GM19467 (cell line): ENCODE measurements around the gene FHDC1.

Experiments
- ATAC-seq: cut with Tn5 transposase; IDR thresholded peaks from one replicate; pipeline ENCODE4 v1.9.1; 2021; ENCODE audit warnings: mild to moderate bottlenecking, moderate library complexity; ENCODE audit not compliant: unreplicated experiment

FHDC1 gene

DNA sequence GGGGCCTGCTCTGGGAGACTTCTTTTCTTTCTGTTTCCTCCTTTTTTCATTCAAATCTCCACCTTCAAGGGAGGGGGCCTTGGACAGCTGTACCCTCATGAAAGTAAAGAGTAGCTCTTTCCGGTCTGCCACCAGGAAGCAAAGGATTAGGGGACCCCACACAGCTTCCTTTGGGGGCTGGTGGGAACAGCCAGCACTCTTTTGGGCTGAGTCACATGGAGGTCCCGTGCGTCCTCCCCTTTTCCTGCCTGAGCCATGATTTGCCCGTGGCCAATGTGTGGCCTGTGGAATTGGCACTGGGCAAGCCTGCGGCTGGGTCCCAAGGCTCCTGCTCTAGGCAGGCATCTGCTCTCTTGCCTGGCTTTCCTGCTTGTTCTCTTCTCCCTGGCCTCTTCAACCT lies 65.5 kb downstream of the FHDC1 start:
- ATAC-seq: no peak

DNA sequence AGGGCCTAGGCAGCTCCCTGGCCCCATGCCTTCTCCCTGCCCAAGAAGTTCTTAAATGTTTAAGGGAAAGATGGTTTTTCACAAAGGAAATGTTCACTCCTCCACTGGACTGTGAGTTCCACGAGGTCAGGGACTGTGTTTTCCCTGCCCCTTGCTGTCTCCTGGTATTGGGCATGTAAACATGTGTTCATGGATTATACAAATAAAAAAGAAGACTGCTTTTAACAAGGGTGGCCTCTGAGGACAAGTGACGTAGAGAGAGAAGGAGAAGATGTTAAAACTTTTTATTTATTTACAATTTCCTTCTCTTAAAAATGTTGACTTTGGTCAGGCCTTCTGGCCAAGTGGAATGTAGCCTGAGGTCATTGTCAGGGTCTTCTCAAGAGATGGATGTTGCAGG lies 66.0 kb downstream of the FHDC1 start:
- no peak for ATAC-seq

DNA sequence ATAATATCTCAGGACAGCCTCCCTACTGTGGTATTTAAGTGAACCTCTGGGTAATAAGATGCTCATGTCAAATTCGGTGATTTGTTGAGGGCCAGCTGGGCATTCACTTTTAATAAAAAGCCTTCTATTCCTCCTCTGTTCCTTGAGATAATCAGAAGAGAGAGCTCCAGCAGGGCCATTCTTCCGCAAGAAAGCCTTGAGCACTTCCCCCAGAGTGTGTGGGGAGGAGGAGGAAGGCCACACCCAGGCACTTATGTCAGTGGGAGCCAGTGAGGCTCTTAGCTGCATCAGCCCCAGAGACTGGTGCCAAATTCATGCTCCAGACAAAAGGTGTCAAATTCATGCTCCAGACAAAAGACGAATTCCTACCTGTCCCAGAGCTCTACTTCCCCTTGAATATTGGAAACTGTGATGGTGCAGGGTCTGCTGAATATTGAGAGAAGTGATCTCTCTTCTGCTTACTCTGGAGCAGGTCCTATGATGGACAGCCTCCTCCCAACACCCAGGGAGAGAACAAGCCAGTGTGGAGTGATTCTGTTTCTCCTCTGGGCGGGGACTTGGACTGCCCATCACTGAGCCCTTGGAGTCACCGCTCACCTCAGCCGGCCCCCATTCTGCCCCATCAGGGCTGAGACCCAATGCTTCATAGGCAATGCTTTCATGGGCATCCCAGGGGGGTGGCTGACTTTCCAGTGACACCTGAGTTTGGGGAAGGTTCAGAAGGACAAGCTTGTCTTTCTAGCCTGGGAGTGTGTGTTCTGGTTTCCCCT lies 68.1 kb downstream of the FHDC1 start:
- no peak for ATAC-seq

DNA sequence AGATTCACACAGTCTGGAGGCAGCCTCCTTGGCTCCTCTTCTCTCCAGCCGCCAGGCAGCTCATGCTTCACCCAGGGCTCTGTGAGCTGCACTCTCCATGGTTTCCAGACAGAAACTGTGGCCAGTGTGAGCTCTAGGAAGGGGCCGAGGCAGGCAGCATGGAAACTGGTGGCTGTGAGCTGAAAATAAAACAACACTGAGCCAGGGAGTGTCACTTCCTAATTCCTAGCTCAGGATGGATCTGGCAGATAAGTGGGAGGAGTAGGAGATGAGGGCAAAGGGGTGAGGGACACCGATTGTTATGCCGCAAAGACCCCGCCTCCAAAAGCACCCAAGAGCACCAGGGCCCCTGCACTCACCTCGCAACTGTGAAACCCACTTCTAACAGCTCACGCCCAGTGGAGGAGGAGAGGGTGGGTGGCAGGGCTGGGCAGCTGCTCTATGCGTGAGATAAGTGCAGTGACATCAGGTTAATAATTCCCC lies 69.8 kb downstream of the FHDC1 start:
- ATAC-seq: no peak

DNA sequence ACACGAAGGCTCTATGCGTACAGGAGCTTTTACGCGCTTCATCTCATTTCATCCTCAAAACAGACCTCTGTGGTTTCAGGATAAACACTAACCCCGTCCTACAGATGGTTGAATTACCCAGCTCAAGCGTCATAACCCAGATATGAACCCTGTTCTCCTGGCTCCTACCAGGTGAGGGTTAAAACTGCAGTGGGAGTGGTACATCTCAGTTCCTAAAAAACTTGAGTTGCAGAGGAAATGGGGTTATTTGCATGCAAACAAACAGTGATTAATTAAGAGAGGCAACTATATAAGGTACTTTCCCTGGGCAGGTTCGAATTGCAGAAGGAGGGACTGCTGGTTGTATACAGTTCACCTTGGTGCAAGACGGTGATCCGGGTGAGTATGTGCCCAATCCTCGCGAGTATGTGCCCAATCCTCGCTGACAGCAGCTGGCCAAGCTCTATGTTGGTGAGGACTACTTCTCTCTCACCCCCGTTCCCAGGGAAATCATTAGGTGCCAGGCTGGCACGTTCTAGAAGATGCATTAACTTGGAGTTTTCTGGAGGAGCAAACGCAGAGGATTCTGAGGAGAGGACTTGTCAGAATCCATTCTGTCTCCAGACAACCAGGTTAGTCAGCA lies 72.6 kb downstream of the FHDC1 start:
- ATAC-seq: peak; percentile 71

DNA sequence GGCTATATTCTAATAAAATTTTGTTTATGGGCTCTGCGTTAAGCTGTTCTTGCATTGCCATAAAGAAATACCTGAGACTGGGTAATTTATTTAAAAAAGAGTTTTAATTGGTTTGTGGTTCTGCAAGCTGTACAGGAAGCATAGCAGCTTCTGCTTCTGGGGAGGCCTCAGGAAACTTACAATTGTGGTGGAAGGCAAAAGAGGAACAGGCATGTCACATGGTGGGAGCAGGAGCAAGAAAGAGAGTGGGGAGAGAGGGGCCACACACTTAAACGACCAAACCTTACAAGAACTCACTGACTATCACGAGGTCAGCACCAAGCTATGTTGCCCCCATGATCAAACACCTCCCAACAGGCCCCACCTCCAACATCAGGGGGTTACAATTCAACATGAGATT lies 74.0 kb downstream of the FHDC1 start:
- no peak for ATAC-seq

DNA sequence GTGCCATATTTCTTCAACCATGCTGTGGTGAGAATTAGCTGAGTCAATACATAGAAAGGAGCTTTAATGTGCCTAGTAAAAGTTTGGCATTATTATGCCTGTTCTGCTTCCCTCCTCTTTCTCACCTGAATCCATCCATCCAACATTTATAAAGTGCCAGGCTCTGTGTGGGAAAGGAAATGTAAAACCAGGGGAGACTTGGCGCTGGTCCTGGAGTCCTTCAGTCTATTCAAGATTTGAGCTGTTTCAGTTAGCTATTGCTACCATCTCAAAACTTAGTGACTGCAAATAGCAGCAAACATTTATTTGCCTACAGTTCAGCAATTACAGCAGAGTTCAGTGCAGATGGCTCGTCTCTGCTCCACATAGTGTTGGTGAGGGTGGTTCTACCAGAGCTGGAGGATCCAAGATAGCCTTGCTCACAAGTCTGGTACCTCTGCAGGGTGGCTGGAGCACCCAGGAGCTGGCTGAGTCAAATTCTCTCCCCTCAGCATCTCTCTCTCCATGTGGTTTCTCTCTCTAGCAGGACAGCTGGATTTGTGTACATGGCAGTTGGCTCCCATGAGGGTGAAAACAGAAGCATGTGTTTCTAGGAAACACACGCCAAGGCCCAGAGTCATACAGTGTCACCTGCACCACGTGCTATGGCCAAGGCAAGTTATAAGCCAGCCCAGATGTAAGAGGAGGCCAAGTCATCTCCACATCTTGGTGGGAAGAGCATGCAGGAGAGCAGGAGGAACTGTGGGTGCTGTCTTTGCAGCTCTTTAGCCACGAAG lies 77.3 kb downstream of the FHDC1 start:
- no peak for ATAC-seq

DNA sequence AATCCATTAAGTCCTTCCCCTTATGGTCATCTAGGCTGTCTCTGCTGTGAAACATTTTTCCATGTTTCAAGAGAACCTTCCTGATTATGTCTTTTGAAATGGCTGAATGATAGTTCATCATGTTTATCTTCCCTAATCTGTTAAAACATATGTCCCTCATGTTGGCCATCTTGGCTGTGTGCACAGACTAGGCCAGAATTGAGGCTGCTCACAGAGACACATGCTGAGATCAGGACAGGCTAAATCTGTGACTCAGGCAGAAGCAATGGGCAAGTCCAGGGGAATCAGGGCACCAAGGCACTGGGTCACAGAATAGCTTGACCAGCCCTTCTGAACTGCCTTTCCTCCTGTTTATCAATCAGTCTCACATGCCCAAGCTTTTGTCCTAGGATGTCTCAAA lies 78.3 kb downstream of the FHDC1 start:
- ATAC-seq: no peak

DNA sequence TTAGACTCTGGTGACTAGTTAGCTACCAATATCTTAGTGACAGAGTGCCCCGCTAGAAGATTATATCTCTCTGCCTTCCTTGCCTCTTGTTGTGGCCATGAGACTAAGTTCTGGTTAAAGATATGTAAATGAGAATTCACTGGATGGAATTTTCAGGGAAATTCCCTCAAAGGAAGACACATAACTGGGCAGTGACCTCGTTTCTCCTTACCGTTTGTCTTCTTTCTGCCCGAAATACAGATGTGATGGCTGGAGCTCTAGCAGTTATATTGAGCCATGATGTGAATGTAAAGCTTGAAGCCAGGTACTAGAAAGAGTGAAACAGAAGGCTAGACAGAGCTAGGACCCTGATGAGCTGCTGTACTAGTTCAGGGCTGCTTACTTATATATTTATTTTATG lies 80.5 kb downstream of the FHDC1 start:
- no peak for ATAC-seq

DNA sequence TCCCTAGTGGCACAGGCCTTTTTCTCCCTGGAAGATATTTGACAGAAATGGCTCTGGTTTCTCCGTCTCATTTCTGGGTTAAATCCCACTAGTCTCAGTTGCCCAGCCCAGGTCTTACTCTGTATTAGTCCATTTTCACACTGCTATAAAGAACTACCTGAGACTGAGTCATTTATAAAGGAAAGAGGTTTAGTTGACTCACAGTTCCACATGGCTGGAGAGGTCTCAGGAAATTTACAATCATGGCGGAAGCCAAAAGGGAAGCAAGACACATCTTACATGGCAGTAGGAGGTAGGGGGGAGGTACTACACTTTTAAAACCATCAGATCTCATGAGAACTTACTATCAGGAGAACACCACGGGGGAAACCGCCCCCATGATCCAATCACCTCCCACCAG lies 81.9 kb downstream of the FHDC1 start:
- no peak for ATAC-seq

DNA sequence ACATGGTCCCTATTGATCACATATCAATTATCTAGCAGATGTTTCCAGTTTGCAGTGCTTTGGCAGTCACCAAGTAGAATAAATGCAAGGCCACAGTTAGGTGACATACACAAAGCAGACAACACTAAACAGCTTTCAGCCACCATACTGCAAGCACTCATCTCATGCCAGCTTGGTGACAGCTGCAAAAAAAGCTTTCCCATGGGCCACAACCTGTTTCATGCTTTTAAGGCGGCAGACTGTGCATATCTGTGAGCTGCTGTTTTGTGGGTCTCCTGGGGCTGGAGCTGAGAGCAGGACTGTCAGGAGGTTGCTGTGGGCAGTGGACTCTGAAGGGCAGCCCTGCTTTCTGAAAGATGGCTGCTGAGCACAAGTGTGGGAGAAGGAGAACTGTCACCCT lies 82.6 kb downstream of the FHDC1 start:
- no peak for ATAC-seq

DNA sequence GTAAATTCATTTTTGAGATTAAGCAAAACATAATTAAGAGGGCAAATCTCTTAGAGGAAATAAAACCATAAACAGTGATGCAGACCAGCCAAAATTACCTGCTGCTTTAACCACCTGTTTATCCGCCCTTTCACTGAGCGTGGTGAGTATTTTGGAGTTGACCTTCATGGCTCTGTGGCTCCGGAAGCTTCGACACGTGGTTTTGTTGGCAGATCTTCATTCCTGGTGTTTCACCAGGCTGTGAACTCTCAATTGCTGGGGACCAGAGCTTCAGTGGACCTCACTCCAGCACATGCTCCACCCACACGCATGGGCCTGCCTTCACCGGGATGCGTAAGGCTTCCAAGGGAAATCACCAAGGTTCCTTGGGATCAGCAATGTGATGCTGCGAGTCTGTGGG lies 83.8 kb downstream of the FHDC1 start:
- ATAC-seq: no peak

DNA sequence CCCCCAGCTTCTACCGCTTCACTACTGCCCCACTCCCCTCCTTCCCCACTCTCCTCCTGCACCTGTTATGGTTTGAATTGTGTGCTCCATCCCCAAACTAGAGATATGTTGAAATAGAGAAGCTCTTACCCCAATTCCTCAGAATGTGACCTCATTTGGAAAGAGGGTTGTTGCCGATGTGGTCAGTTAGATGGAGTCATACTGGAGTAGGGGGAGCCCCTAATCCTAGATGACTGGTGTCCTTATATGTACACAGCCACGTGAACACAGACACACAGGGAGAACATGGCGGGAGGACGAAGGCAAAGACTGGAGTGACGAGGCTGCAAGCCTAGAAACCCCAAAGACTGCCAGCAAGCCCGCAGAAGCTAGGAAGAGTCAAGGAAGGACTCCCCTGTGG lies 84.3 kb downstream of the FHDC1 start:
- no peak for ATAC-seq

DNA sequence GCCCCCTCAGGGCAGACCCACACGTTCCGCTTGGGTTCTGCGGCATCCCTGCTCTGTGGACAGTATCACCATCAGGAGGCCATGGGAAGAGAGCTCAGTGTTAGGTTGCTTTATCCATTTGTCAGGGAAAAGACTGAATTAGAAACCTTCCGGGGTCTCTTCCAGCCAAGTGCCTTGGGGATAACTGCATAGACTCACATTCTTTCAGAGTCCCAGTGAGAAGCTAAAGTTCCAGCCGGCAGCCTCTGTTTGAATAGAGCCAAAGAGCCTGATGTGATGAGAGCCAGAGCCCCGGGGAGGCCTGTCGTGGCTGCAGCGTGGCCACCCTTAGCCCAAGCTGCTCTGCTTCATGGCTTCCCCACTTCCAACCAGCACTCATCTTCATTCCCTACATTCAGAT lies 85.2 kb downstream of the FHDC1 start:
- no peak for ATAC-seq

DNA sequence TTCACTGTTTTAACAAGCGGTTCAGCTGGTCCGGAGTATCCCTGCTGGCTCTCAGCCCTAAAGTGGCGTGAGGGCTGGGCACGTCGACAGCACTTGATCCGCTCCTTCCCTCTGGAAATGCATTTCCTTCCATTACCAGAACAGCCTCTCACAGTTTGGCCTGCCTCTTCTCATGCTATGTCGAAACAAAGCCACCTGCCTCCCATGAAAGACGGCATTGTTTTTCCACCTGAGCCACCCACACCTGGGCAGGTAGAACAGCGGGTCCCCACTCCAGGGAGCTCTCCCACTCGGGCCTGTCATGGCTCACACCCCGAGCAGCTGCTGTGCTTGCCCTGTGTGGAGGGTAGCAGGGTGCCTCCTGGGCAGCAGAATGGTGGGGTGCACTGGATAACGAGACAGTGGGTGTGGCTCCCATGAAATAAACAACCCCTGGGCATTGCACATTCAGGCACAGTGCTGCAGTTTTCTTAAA lies 86.2 kb downstream of the FHDC1 start:
- no peak for ATAC-seq

DNA sequence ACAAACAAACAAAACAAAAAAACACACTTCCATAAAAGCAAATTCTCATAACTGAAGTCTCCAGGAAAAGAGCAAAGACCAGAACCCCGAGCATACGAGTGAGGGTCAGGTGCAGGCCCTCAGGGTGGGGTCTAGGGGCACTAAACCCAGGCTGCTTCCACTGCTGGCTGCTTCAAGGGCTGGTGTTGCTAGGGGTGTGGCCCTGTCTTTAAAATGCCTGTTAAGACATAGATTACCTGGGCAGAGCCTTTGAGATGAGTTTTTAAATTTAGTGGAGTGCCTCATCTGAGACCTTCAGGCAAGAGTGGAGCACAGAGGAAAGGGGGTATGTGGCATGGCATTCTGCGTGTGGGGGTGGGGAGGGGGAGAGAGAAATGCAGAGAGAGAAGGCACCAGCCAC lies 87.0 kb downstream of the FHDC1 start:
- no peak for ATAC-seq

DNA sequence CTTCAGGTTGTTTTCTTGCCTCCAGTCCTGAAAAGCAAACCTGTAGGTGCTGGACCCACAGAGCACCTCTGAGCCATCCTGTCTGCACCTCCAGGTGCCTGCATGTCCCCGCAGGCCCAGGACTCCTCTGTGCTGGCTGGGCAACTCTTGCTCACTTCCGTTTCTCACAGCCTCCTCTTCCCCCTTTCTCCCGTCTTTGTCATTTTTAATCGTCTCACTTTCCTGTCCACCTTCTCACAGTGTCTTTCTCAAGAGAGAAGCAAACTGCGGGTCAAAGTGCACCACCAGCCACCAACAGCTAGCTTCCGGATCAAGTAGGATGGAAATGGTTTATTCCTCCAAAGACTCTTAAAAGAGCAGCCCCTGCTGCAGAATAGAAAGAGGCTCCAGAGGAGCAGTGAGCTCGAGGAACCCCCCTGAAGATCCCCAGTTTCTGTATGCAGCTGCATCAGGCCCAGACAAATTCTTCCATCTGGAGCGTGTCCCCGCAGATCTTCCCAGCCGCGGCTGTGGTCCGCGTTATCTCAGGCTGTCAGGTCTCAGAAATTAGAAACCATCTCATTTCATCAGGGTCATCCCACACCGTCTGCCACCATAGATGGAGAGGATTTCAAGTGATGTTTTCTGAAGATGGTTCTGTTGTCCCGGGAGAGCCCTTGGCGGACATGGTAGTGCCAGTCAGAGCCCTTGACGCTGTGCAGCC lies 87.7 kb downstream of the FHDC1 start:
- no peak for ATAC-seq

DNA sequence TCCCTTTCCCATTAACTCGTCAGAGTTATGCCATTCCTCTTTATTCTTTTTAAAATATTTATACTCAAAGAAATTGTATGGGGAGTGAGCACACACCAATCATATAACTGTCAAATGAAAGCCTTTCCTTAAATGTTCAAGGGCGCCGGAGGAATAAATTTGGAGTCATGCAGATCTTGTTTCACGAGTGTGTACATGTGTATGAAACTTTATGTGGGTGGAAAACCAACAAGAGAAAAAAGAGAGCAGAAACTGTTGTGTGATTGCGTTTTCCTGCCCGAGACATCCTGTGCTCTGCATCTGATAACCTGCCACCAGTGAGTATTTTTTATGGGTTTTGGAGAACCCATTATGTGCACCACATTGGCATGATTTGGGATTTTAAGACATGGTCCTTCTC lies 88.3 kb downstream of the FHDC1 start:
- no peak for ATAC-seq

DNA sequence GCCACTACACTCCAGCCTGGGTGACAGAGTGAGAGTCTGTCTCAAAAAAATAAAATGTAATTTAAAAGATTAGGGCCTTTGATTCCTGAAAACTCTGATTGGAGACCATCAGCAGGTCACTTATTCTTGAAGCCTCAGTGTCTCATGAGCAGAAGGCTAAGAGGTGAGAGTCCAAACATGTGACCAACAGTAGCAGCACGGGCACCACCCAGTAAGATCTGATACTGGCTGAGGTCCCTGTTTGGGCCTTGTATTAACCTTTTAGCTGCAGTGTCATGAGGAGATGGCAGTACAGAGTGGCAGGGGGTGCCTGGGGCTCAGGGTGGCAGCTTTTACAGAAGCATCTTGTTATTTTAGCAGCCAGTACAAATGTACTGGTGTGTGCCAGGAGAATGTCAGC lies 89.3 kb downstream of the FHDC1 start:
- no peak for ATAC-seq

DNA sequence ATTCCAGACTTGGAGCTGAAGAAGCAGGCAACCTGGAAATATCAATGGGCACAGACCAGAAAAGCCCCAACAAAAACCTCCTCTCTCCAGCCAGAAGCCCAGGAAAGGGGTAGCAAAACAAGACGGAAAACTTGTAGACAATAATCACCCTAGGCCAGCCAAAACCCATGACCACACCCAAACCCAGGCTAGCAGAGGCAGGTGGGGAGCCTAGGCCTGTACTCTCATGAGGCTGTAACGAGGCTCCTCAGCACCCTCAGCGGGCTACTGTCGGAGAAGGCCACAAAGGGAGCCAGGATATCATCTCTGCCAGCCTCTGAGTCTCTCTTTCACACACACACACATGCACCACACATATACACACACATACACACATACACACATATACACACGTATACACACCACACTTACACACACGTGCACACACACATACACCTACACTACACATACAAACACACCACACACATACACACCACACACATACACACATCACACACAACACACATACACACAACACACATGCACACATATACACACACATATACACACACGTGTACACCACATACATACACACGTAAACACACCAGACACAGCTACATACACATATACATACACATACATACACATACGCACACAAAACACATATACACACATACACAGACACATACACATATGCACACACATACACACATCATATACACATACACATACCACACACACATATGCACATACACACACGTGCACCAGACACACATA lies 90.6 kb downstream of the FHDC1 start:
- ATAC-seq: no peak
